ENCODE measurements around the gene MFN2.

The MFN2 gene

GRCh38 chr1:11960715-11961114 is 19.5 kb upstream of the MFN2 start:
- DNase-seq = no peak

GRCh38 chr1:11961230-11961629 is 19.0 kb upstream of the MFN2 start:
- no peak for DNase-seq

GRCh38 chr1:11963622-11964021 is 16.6 kb upstream of the MFN2 start:
- no peak for DNase-seq

GRCh38 chr1:11964656-11965055 is 15.6 kb upstream of the MFN2 start:
- DNase-seq = no peak

GRCh38 chr1:11967028-11967547 is 13.2 kb upstream of the MFN2 start:
- DNase-seq = peak; percentile 21

GRCh38 chr1:11970441-11971185 is 9.6 kb upstream of the MFN2 start:
- no peak for DNase-seq

GRCh38 chr1:11977625-11978024 is 2.6 kb upstream of the MFN2 start:
- DNase-seq = no peak

- no peak for DNase-seq
Observed at GRCh38 chr1:11978301-11978700, 1.9 kb upstream of the MFN2 start.

- DNase-seq = no peak
Observed at GRCh38 chr1:11979028-11979850, 1.0 kb upstream of the MFN2 start.

- DNase-seq = no peak
Observed at GRCh38 chr1:11980676-11980972, 380 bp downstream of the MFN2 start.

GRCh38 chr1:11981378-11982009 is 1.2 kb downstream of the MFN2 start:
- DNase-seq = no peak

- DNase-seq = no peak
Observed at GRCh38 chr1:11982010-11982392, 1.8 kb downstream of the MFN2 start.

- DNase-seq = no peak
Observed at GRCh38 chr1:11984121-11984520, 3.9 kb downstream of the MFN2 start.

- no peak for DNase-seq
Observed at GRCh38 chr1:11984576-11984975, 4.3 kb downstream of the MFN2 start.

GRCh38 chr1:11985171-11985570 is 4.9 kb downstream of the MFN2 start:
- no peak for DNase-seq

GRCh38 chr1:11985851-11986250 is 5.6 kb downstream of the MFN2 start:
- DNase-seq = no peak

GRCh38 chr1:11989669-11990068 is 9.4 kb downstream of the MFN2 start:
- DNase-seq = no peak

GRCh38 chr1:11990303-11991032 is 10.2 kb downstream of the MFN2 start:
- DNase-seq = no peak

GRCh38 chr1:11991969-11992676 is 11.9 kb downstream of the MFN2 start:
- DNase-seq = no peak

- DNase-seq = no peak
Observed at GRCh38 chr1:11997081-11997850, 17.0 kb downstream of the MFN2 start.

GRCh38 chr1:11998636-11999035 is 18.4 kb downstream of the MFN2 start:
- DNase-seq = no peak

- DNase-seq = no peak
Observed at GRCh38 chr1:11999236-11999635, 19.0 kb downstream of the MFN2 start.
